Mammary epithelial cell (primary cell): Measurements from ENCODE around the gene ASB2.

Source experiments
- CTCF ChIP-seq, 2 donors: IDR thresholded peaks in 1 of 2; conservative IDR thresholded peaks in 1 of 2; 2 replicates each; pipeline ENCODE4 v1.5.1; 2011 to 2012; ENCODE audit warnings: inconsistent platforms in 2 of 2, low read length in 2 of 2, mild to moderate bottlenecking in 2 of 2, control low read depth in 1 of 2, low read depth in 1 of 2; ENCODE audit not compliant: insufficient read depth in 1 of 2; ENCODE audit errors: extremely low read depth in 1 of 2
- EZH2 ChIP-seq: IDR thresholded peaks from 2 replicates; pipeline ENCODE4 v1.6.1; 2012; ENCODE audit warnings: low read length, inconsistent platforms, borderline replicate concordance

GRCh38 chr14:93957751-93958566 lies 18.4 kb downstream of the ASB2 start:
- no peak for TF ChIP-seq CTCF (conservative IDR thresholded peaks at IDR 0.05 in 1 of 2, IDR thresholded peaks at IDR 0.05 in 1 of 2; ENCODE audit: extremely low read depth in 1 of 2, insufficient read depth in 1 of 2, low read depth in 1 of 2, low read length in 2 of 2)
- no peak for TF ChIP-seq EZH2
